ENCODE results near the gene TSPAN31. TPM values are rescaled to one million over a fixed set of nuclear protein-coding genes. Genes with fewer than 3 reads are reported as not detected.
"Not testable (repeated sequence)": the region's sequence is repeated elsewhere in the genome, so short reads cannot be mapped to it uniquely, and the experiment has no call there.

The TSPAN31 gene
- polyA plus RNA-seq, 2 of the 4 experiments (the other 2 are of a cell fraction): 20.6 to 51.9 TPM

DNA sequence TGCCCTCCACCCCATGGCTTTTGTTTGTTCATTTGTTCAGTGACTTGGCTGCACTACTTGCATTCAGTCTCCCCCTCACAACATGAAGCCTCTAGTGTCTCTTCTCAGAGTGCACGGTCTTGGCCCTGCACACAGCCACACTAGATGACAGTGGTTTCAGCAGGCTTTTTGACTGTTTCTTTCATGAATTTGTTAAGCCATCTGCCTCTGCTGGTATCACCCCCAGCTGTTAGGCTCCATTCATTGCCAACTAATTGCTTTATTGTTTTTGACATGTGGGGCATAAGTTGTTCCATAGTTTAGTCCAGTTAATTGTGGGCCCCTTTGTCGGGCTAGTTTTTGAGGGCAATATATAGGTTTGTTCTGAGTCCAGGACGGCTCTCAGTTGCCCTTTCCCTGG is 32.1 kb upstream of the TSPAN31 start:
- Histone ChIP-seq H3K9me3 (no peaks in the 10 kb centered on the region), H3K27ac (no peak overlapping the region), H3K4me1 (no peaks in the 10 kb centered on the region), H3K4me3 (no peak overlapping the region), H3K4me2 (no peak overlapping the region)
- 87% methylated on average over 3 of the region's 3 CpGs for WGBS (ENCODE audit: missing lambda C conversion rate)
- FAIRE-seq (no peak), DNase-seq (ENCODE audit: low read depth in 1 of 2, low spot score in 1 of 2) (no peak), ATAC-seq (no peak)
- ChIA-PET POLR2A (no interaction called here), CTCF (interaction anchor here (0.5 to 2.6 kb wide), 7 partner anchors 10 to 164 kb away, joined by 3 to 16 read pairs (median 4); partner anchors contain the start of gene OS9)
- TF ChIP-seq NPAS2 (CRISPR knock-in tag; IDR thresholded peaks at IDR 0.05; ENCODE audit: borderline replicate concordance) (no peak), HEYL (CRISPR knock-in tag; IDR thresholded peaks at IDR 0.05) (no peak), SREBF2 (IDR thresholded peaks at IDR 0.05) (no peak)

DNA sequence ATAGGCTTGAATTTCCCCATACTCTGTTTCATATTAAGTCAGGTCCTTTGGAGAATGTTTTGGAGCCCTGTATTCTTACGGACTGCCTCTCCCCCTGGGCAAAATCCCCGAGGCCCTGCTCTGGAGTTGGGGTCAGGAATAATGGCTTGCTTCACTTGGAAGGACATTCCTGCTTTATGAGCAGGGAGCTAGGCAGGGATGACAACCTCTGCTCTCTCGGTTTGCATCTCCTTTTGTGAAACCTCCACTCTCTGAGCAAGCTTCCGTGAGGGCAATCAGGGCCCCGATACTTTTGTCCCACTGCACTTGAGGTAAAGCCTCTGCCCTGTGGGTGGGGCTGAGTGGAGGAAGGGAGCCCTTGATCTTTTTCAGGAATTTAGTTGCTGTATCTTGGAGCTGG is 31.6 kb upstream of the TSPAN31 start:
- no peak for FAIRE-seq
- DNase-seq (ENCODE audit: low read depth in 1 of 2, low spot score in 1 of 2): no peak
- H3K4me3 ChIP-seq: no peak overlapping the region
- 67% methylated on average over 5 of the region's 5 CpGs for WGBS (ENCODE audit: missing lambda C conversion rate)
- H3K4me1 ChIP-seq: no peaks in the 10 kb centered on the region
- POLR2A ChIA-PET: no interaction called here
- no peak overlapping the region for H3K4me2 ChIP-seq
- H3K9me3 ChIP-seq: no peaks in the 10 kb centered on the region
- ATAC-seq: no peak
- no peak for TF ChIP-seq TFCP2L1 (CRISPR knock-in tag; IDR thresholded peaks at IDR 0.05)
- no peak for TF ChIP-seq ZC3H11A (IDR thresholded peaks at IDR 0.05)
- no peak for TF ChIP-seq RFX5 (IDR thresholded peaks at IDR 0.05)
- TF ChIP-seq CBX8 (IDR thresholded peaks at IDR 0.05): no peak
- TF ChIP-seq, protein P1, sequence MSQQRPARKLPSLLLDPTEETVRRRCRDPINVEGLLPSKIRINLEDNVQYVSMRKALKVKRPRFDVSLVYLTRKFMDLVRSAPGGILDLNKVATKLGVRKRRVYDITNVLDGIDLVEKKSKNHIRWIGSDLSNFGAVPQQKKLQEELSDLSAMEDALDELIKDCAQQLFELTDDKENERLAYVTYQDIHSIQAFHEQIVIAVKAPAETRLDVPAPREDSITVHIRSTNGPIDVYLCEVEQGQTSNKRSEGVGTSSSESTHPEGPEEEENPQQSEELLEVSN (IDR thresholded peaks at IDR 0.05; ENCODE audit: borderline replicate concordance, low read depth): no peak
- TF ChIP-seq, protein P2, sequence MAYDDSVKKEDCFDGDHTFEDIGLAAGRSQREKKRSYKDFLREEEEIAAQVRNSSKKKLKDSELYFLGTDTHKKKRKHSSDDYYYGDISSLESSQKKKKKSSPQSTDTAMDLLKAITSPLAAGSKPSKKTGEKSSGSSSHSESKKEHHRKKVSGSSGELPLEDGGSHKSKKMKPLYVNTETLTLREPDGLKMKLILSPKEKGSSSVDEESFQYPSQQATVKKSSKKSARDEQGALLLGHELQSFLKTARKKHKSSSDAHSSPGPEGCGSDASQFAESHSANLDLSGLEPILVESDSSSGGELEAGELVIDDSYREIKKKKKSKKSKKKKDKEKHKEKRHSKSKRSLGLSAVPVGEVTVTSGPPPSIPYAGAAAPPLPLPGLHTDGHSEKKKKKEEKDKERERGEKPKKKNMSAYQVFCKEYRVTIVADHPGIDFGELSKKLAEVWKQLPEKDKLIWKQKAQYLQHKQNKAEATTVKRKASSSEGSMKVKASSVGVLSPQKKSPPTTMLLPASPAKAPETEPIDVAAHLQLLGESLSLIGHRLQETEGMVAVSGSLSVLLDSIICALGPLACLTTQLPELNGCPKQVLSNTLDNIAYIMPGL (CRISPR knock-in tag; IDR thresholded peaks at IDR 0.05; ENCODE audit: borderline replicate concordance): no peak
- TF ChIP-seq, protein P3, sequence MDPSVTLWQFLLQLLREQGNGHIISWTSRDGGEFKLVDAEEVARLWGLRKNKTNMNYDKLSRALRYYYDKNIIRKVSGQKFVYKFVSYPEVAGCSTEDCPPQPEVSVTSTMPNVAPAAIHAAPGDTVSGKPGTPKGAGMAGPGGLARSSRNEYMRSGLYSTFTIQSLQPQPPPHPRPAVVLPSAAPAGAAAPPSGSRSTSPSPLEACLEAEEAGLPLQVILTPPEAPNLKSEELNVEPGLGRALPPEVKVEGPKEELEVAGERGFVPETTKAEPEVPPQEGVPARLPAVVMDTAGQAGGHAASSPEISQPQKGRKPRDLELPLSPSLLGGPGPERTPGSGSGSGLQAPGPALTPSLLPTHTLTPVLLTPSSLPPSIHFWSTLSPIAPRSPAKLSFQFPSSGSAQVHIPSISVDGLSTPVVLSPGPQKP (IDR thresholded peaks at IDR 0.05; ENCODE audit: low read depth, low read length): no peak
- TF ChIP-seq ZNF302 (CRISPR knock-in tag; IDR thresholded peaks at IDR 0.05): no peak
- no peak for TF ChIP-seq POLR2AphosphoS2 (conservative IDR thresholded peaks at IDR 0.05; ENCODE audit: low read length)
- no peak for TF ChIP-seq KDM1A (IDR thresholded peaks at IDR 0.05; ENCODE audit: low read depth)
- TF ChIP-seq, protein P4, sequence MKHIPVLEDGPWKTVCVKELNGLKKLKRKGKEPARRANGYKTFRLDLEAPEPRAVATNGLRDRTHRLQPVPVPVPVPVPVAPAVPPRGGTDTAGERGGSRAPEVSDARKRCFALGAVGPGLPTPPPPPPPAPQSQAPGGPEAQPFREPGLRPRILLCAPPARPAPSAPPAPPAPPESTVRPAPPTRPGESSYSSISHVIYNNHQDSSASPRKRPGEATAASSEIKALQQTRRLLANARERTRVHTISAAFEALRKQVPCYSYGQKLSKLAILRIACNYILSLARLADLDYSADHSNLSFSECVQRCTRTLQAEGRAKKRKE (CRISPR knock-in tag; IDR thresholded peaks at IDR 0.05; ENCODE audit: low read depth): no peak
- TF ChIP-seq RAD21 (conservative IDR thresholded peaks at IDR 0.05 in 1 of 2, IDR thresholded peaks at IDR 0.05 in 1 of 2): no peak
- TF ChIP-seq, protein P5, sequence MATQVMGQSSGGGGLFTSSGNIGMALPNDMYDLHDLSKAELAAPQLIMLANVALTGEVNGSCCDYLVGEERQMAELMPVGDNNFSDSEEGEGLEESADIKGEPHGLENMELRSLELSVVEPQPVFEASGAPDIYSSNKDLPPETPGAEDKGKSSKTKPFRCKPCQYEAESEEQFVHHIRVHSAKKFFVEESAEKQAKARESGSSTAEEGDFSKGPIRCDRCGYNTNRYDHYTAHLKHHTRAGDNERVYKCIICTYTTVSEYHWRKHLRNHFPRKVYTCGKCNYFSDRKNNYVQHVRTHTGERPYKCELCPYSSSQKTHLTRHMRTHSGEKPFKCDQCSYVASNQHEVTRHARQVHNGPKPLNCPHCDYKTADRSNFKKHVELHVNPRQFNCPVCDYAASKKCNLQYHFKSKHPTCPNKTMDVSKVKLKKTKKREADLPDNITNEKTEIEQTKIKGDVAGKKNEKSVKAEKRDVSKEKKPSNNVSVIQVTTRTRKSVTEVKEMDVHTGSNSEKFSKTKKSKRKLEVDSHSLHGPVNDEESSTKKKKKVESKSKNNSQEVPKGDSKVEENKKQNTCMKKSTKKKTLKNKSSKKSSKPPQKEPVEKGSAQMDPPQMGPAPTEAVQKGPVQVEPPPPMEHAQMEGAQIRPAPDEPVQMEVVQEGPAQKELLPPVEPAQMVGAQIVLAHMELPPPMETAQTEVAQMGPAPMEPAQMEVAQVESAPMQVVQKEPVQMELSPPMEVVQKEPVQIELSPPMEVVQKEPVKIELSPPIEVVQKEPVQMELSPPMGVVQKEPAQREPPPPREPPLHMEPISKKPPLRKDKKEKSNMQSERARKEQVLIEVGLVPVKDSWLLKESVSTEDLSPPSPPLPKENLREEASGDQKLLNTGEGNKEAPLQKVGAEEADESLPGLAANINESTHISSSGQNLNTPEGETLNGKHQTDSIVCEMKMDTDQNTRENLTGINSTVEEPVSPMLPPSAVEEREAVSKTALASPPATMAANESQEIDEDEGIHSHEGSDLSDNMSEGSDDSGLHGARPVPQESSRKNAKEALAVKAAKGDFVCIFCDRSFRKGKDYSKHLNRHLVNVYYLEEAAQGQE (IDR thresholded peaks at IDR 0.05): no peak
- no peak for TF ChIP-seq FOXS1 (CRISPR knock-in tag; IDR thresholded peaks at IDR 0.05)
- TF ChIP-seq MYC (IDR thresholded peaks at IDR 0.05; ENCODE audit: borderline replicate concordance, low read length): no peak
- TF ChIP-seq, protein P6, sequence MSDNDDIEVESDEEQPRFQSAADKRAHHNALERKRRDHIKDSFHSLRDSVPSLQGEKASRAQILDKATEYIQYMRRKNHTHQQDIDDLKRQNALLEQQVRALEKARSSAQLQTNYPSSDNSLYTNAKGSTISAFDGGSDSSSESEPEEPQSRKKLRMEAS (IDR thresholded peaks at IDR 0.05): no peak
- no peak for TF ChIP-seq CHD4 (IDR thresholded peaks at IDR 0.05; ENCODE audit: borderline replicate concordance)
- no peak for TF ChIP-seq SMC3 (IDR thresholded peaks at IDR 0.05)
- no peak for TF ChIP-seq SREBF2 (IDR thresholded peaks at IDR 0.05)
- CTCF ChIA-PET: interaction anchor here (0.6 to 2.6 kb wide), 7 partner anchors 10 to 130 kb away, joined by 3 to 16 read pairs (median 3); partner anchors contain the start of gene OS9
- no peak overlapping the region for H3K27ac ChIP-seq

DNA sequence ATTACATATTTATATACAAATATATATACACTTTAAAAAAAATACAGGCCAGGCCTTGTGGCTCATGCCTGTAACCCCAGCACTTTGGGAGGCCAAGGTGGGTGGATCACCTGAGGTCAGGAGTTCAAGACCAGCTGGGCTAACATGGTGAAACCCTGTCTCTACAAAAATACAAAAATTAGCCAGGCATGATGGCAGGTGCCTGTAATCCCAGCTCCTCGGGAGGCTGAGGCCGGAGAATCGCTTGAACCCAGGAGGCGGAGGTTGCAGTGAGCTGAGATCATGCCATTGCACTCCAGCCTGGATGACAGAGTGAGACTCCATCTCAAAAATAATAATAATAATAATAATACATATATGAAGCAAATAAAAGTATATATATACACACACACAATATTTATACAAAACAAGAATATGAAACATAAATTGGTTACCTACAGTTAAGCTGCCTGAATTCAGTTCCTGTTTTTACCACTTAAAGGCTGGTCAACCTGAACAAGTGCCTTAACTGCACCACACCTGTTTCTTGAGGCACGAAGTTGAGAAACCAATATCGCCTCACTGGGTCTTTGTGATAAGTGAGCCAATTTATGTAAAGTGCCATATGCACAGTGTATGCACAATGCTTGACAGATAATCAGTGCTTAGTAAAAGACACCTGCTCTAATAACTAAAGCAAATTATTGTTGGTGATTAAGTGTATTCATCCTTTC is 29.6 kb upstream of the TSPAN31 start:
- CTCF ChIA-PET: interaction anchor here (0.6 to 2.9 kb wide), 5 partner anchors 11 to 1329 kb away, joined by 3 to 23 read pairs (median 3); no protein-coding TSS in a partner anchor
- ATAC-seq; H3K4me2 ChIP-seq; DNase-seq (ENCODE audit: low read depth in 1 of 2, low spot score in 1 of 2); H3K4me1 ChIP-seq; H3K4me3 ChIP-seq; H3K27ac ChIP-seq; H3K9me3 ChIP-seq; POLR2A ChIA-PET; FAIRE-seq: not testable (repeated sequence)
- WGBS (ENCODE audit: missing lambda C conversion rate): 94% methylated on average over 6 of the region's 6 CpGs

Measured in A549 (cell line).